KBM-7 (cell line): ENCODE results near the gene RAD51D.
"Not testable (repeated sequence)": the region's sequence is repeated elsewhere in the genome, so short reads cannot be mapped to it uniquely, and the experiment has no call there.

Source experiments
- DNase-seq: peaks from one replicate; pipeline ENCODE4 v3.0.0-alpha.2; 2015
- in situ Hi-C: fragments of 300-500 bp; cut with MboI; formaldehyde crosslinking; loops from 2 replicates; pipeline ENCODE4 v1.14.3; 2020; ENCODE audit warnings: low sequenced_read_pairs, low pct_unique_long_range_greater_than_20kb, mixed read lengths

Gene RAD51D

DNA sequence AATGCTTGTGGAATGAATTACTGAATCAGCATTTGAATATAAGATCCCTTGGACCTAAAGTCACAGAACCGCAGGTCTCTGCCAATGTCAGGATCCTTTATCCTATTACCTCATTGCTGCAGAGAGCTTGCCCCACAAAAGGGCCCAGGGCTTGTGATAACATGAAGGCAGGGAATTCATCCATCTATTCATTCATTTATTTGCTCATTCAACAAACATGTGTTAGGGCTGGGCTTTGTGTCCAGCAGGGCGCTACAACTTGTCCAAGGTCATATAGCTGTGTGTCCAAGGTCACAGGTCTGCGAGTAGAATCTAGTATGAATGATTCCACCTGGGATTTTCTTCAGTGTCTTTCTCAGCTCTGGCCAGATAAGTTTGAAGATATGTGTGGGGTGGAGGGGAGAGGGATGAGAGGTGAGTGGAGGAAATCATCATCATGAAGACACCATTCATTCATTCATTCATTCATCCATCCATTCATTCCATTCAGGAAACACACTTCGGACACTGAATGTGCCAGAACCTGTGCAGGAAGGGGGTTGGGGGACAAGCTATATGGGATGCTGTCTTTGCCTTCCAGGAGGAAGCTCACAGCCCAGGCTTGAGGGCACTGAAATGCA is 26.7 kb upstream of the RAD51D start:
- no peak for DNase-seq
- in situ Hi-C loops, result no loop called here

DNA sequence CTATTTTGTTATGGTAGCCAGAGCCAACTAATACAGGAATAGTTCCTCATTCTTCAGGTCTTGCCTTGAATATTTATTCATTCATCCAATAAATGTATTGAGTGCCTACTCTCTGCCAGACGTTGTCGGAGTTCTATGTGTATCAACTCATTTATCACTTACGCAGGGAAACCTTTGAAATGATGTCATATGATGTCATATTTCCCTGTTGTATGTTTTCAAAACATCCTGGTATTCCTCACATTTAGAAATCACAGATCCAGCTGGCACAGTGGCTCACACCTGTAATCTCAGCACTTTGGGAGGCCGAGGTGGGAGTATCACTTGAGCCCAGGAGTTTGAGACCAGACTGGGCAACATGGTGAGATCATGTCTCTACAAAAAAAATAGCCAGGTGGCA is 25.2 kb upstream of the RAD51D start:
- DNase-seq, result no peak
- in situ Hi-C loops, result no loop called here

DNA sequence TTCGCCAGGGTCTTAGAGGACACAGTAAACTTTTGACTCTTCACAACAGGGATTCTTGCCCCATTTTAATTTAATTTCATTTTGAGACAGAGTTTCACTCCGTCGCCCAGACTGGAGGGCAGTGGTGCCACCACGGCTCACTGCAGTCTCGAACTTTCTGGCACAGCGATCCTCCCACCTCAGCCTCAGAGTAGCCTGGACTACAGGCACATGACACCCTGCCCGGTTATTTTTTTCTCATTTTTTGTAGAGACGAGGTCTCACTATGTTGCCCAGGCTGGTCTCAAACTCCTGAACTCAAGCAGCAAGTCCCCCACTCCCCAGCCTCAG is 22.8 kb upstream of the RAD51D start:
- in situ Hi-C loops, result no loop called here
- DNase-seq, result no peak

DNA sequence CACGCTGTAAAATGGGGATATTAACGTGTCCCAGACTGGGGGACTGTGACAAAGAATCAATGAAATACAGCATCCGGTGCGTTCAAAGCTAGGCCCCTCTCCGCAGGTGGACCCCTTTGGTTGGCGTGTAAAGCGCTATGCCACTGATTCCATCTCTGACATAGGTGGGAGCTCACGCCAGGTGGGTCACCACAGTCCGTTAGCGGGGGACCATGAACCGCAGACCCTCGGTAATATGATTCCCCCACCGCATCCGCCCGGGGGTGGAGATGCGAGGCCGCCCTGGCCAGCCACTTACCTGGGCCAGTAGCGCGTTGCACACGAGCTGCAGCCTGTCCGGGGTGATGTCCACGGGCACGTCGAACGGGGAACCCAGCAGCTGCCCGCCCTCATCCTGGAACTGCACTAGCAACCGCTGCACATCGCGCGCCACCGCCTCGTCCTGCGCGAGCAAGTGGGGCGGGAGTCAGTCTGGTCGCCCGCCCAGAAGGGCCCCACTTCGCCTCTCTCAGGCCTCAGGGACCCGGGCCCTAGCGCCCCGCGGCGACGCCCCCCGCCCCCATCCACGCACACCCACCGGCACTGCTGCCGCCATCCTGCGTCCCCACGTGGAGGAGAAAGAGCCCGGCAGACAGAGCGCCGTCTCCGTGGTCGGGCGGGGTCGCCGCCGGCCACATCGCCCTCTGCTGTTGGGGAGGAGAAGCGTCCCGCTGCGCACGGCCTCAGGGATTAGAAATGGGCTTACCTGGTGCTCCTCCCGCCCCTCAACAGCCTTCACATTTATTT is 22.2 kb upstream of the RAD51D start, which contains the start of gene NLE1:
Gene NLE1, minus strand, starts transcription at position 623 of the 786 bp plus-strand sequence. Its CDS starts 28 bp downstream, at position 595.
- in situ Hi-C loops, result no loop called here
- peak; percentile 86 for DNase-seq

GRCh38 chr17:35138218-35138617 is 18.6 kb upstream of the RAD51D start:
- DNase-seq, result no peak
- in situ Hi-C loops, result no loop called here

DNA sequence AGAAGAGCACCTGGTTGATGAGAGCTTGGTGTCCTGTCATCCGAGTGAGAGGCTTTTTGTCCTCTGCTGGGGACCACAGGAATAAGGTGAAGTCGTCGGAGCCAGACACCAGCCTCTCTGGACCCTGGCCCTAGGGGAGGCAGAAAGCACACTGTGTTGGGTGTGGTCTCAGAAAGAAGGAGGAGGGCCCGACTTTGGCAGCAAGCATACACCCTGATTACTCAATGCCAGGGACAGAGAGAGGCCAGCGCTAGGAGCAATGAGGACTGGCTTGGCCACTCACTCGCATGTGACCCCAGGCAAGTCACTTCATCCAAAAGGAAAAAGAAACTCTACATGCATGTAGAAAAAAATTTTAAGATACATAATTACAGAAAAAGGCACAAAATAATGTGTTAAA is 15.7 kb upstream of the RAD51D start:
- in situ Hi-C loops, result no loop called here
- DNase-seq, result no peak

GRCh38 chr17:35132816-35133550 is 13.3 kb upstream of the RAD51D start:
- DNase-seq, result no peak
- in situ Hi-C loops, result no loop called here

GRCh38 chr17:35132099-35132498 is 12.4 kb upstream of the RAD51D start:
- in situ Hi-C loops, result no loop called here

GRCh38 chr17:35130392-35130791 is 10.7 kb upstream of the RAD51D start:
- in situ Hi-C loops, result no loop called here
- DNase-seq, result no peak

More at GRCh38 chr17:35132099-35132498, 12.4 kb upstream of the RAD51D start:
- no peak for DNase-seq

DNA sequence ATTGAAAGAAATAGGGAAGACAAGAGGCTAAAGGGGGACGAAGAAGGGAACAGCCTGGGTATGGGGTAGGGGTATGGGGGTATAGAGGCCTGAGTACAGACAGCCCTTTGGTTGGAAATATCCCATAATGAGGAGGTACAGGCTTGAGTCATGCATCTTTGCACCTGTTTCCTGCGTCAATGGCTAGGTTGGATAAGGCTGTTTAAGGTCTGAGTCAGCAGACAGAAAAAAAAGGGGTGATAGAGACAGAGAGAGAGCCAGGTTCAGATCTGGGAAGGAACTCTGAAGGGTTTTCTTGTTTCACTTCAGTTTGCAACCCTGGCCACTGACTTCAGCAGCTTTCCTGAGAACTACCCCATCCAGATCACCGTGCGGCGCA is 10.3 kb upstream of the RAD51D start:
- no peak for DNase-seq
- in situ Hi-C loops, result no loop called here

DNA sequence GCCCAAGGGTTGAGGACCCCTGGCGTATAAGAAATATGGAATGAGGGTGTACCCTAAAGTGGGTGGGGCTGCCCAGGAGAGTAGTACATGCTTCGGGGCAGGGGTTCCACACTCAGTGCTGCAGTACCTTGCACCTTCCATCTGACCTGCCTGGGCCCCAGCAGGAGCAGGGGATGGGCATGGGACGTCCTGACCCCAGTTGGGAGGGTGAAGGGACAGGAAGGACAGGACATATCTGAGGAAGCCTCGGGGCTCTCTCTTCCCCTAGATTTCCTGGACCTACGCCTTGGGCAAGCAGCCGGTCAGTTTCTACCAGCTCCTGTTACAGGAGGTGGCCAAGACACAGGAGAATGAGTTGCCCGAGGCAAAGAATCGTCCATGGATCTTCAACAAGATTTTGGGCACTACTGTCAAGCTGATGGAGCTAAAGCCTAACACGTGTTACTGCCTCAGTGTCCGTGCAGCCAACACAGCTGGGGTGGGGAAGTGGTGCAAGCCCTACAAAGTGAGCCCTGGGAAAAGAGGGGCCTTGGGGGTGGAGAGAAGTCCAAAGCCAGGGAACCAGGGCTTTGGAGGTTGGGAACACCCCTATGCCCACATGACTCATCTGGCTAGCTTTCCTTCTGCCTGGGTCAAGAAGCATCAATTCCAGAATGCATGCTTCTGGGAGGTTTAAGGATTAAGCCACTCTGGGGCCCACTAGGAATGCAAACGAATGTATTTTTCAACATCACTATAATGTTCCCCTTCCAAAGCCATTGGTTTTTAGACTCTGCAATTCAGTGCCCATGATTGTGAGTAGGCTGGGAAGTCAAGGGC is 9.7 kb upstream of the RAD51D start:
- in situ Hi-C loops, result no loop called here
- DNase-seq, result no peak

DNA sequence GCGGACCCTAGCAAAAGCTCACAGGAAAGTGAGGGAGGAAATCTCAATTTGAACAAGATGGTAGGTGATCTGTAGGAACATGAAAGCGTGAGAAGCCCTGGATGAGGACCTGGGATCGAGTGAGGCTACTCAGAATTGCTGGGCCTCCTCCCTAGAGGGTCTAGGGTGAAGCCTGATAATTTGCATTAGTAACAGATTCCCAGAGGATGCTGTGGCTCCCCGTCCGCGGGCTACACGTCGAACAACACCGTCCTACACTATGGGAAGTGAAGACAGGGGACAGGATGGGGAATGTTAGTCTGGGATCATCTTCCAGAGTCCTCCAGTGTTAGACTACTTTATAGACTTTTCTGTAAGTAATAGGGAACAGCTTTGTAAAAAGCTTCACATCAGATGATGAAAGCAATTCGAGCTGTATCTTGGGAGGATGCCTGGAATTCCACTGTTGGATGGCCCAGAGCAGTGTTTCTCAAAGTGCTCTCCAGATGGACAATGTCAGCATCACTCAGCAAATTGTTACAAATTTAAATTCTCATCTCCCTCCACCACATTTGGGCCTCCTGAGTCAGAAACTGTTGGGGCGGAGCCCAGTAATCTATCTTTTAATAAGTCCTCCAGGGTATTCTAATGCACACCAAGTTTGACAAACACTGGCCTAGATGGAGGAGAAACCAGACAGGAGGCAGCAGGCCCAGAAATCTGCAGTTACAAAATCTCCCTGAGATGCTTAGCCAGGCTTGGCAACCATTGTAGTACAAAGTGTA is 8.3 kb upstream of the RAD51D start:
- DNase-seq, result no peak
- in situ Hi-C loops, result no loop called here

- DNase-seq, result no peak
- in situ Hi-C loops, result loop anchor here (25.0 kb wide), 1 partner anchor 709 kb away; no protein-coding TSS in a partner anchor
Observed at GRCh38 chr17:35121315-35121714, 1.7 kb upstream of the RAD51D start, which contains the start of gene FNDC8. FNDC8 (plus strand) TSS chr17:35121615; CDS start chr17:35121694, 79 bp downstream.

DNA sequence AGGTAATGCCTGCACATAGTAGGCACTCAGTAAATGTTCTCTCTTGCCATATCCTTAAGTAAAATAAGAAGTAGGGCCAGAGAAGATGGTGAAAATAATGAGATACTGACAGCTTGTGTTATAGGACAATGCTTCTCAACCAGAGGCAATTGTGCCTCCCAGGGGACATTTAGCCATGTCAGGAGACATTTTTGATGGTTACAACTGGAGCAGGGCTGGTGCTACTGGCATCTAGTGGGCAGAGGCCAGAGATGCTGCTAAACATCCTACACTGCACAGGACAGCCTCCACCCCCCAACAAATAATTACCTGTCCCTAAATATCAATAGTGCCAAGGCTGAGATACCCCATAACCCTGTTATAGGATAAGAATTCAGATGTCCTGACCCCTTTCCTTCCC is 1.7 kb downstream of the RAD51D start:
- in situ Hi-C loops, result loop anchor here (25.0 kb wide), 1 partner anchor 706 kb away; no protein-coding TSS in a partner anchor
- peak; percentile 26 for DNase-seq

DNA sequence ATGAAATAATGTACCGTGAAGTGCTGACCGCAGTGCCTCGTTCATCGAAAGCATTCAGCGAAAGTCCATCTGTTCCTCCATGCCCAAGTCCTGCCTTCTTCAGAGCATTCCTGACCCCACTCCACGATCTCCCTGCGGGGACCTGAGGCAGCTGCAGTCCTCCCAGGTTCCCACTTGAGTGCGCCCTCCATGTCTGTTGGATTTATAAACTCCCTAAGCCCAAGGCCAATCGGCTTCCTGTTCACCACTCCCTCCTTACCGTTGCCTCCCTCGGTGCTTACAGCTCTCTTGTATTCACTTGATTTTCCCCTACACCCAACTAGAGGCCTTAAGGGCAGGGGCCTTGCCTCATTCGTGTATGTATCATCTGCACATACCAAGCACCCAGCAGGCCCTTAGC is 2.8 kb downstream of the RAD51D start:
- no peak for DNase-seq
- in situ Hi-C loops, result loop anchor here (25.0 kb wide), 1 partner anchor 705 kb away; no protein-coding TSS in a partner anchor

GRCh38 chr17:35110791-35111190 is 8.9 kb downstream of the RAD51D start:
- DNase-seq, result not testable (repeated sequence)
- in situ Hi-C loops, result loop anchor here (25.0 kb wide), 1 partner anchor 698 kb away; no protein-coding TSS in a partner anchor

DNA sequence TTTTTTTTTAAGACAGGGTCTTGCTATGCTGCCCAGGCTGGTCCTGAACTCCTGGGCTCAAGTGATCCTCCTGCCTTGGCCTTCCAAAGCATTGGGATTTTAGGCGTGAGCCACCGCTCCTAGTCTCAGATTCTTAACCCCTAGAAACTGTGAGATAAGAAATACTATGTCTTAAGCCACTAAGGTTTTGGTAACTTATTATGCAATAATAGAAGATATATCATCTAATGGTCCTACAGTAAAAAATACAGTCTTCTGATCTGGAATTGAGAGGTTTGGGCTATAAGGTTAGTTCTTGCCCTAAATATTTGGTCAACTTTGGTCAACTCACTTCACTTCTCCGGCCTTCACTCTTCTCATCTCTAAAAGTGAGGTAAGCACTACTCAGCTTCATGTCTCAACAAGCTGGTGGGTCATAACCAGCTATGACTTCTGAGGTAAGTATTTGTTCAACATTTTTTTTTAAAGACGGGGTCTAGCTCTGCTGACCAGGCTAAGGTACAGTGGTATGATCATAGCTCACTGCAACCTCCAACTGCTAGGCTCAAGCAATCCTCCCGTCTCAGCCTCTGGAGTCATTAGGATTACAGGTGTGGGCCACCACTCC is 14.7 kb downstream of the RAD51D start:
- in situ Hi-C loops, result loop anchor here (25.0 kb wide), 1 partner anchor 693 kb away; no protein-coding TSS in a partner anchor
- DNase-seq, result no peak

- in situ Hi-C loops, result loop anchor here (25.0 kb wide), 1 partner anchor 691 kb away; no protein-coding TSS in a partner anchor
Observed at GRCh38 chr17:35103271-35103670, 16.4 kb downstream of the RAD51D start.

More at GRCh38 chr17:35103271-35103670, 16.4 kb downstream of the RAD51D start:
- DNase-seq, result no peak
